Cardiac fibroblast (primary cell): ENCODE data around the gene ANKMY2.

Source experiments
- DNase-seq, 2 donors: peaks; one replicate each; pipeline versions ENCODE4 v3.0.0 to v3.0.0-alpha.2; 2010; ENCODE audit warnings: low read depth in 2 of 2
- H3K4me3 ChIP-seq, 2 donors: replicated peaks in 1 of 2; 1 replicate in 1 of 2; 2 replicates in 1 of 2; pipeline ENCODE4 v1.5.1; 2011; ENCODE audit warnings: low read depth in 2 of 2, low read length in 2 of 2, mild to moderate bottlenecking in 2 of 2, moderate library complexity in 1 of 2
- CTCF ChIP-seq: IDR thresholded peaks from one replicate; pipeline ENCODE4 v1.5.1; 2011; ENCODE audit warnings: low read depth, mild to moderate bottlenecking, low read length, inconsistent platforms

Gene ANKMY2

DNA sequence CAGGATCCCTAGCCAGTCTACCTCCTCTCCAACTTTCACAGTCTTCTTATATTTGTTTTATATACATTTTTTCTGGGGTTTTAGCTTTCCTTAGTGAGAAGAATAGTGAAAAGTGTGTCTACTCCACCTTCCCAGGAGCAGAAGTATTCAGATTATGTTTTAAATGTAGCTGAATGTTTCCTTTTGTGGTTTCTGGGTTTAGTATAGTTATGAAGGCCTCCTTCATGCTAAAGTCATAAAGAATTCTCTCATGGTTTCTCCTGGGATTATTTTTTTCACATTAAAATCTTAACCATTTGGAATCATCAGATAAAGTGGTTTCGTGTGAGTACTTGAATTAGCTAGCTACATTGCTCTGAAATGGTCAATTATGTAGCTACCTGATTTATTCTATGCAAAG is 50.9 kb downstream of the ANKMY2 start:
- no peak overlapping the region for H3K4me3 ChIP-seq
- no peak for TF ChIP-seq CTCF
- no peak for DNase-seq

GRCh38 chr7:16594061-16594460 is 51.5 kb downstream of the ANKMY2 start:
- peak in 1 of 2 donors; percentile 19 for DNase-seq
- no peak overlapping the region for H3K4me3 ChIP-seq
- TF ChIP-seq CTCF = no peak

GRCh38 chr7:16592395-16592794 is 53.2 kb downstream of the ANKMY2 start:
- no peak for DNase-seq

DNA sequence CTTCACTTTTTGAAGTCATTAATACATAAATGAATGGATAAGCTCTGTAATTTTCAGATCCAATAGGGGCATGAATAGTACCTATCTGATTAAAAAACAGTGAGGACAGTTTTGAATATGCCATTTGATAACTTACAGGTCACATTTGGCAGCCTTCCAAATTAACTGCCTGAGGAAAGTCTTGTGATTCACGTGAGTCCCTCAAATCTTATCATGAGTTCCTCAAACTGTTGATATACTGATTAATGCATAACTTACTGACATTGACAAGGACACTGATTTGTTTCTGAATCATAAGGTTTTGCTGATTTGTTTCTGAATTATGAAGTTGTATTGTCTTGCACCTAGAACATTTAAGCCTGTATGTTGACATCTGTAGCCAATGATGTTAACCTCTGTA is 55.1 kb downstream of the ANKMY2 start:
- no peak for TF ChIP-seq CTCF
- H3K4me3 ChIP-seq = no peak overlapping the region

More at GRCh38 chr7:16592395-16592794, 53.2 kb downstream of the ANKMY2 start:
- no peak for TF ChIP-seq CTCF
- H3K4me3 ChIP-seq = no peak overlapping the region

GRCh38 chr7:16589881-16590280 is 55.7 kb downstream of the ANKMY2 start:
- peak in 1 of 2 donors; percentile 2 for DNase-seq
- no peak overlapping the region for H3K4me3 ChIP-seq
- TF ChIP-seq CTCF = no peak

More for the DNA sequence above, 55.1 kb downstream of the ANKMY2 start:
- DNase-seq = no peak

DNA sequence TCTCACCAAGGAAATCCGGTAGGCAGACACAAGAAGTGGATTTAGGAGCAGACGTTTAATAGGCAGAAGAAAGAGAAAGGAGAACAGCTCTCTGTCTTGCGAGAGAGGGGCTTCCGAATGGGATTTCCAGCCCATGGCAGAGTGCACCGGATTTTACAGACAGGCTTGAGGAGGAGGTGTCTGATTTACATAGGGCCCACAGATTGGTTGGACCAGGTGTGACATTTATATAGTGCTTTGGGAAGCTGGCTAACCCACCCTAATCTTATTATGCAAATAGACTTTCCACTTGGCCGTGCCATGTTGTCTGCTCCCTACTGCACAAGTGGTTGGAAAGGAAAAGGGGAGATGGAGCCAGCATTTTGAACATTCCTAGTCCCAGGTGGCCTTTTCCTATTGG is 57.8 kb downstream of the ANKMY2 start:
- no peak for TF ChIP-seq CTCF
- H3K4me3 ChIP-seq = no peak overlapping the region
- DNase-seq = no peak

- TF ChIP-seq CTCF = no peak
- no peak for DNase-seq
- no peak overlapping the region for H3K4me3 ChIP-seq
Observed at GRCh38 chr7:16587129-16587528, 58.4 kb downstream of the ANKMY2 start.
